H9 (cell line): ENCODE results near the gene SLC7A1. TPM values are rescaled to one million over a fixed set of nuclear protein-coding genes. Genes with fewer than 3 reads are reported as not detected.

Experiments
- DNase-seq: peaks from one replicate; pipeline ENCODE4 v3.0.0-alpha.2; 2017
- H2AFZ ChIP-seq: one replicate; pipeline ENCODE4 v1.6.1; 2013; ENCODE audit warnings: mild to moderate bottlenecking, low read length, control low read depth, moderate library complexity
- H2AK5ac ChIP-seq: 2 replicates; pipeline ENCODE4 v1.6.1; 2013; ENCODE audit warnings: low read length, control low read depth, mixed read lengths; ENCODE audit not compliant: insufficient read length
- H2BK120ac ChIP-seq: one replicate; pipeline ENCODE4 v1.6.1; 2013; ENCODE audit warnings: low read depth, mild to moderate bottlenecking, low read length, control low read depth, inconsistent platforms; ENCODE audit not compliant: poor library complexity, severe bottlenecking
- H2BK12ac ChIP-seq: 2 replicates; pipeline ENCODE4 v1.6.1; 2013; ENCODE audit warnings: low read length, control low read depth, mixed read lengths, low read depth; ENCODE audit not compliant: insufficient read length
- H2BK15ac ChIP-seq: 2 replicates; pipeline ENCODE4 v1.6.1; 2013; ENCODE audit warnings: low read depth, low read length, control low read depth
- H2BK20ac ChIP-seq: one replicate; pipeline ENCODE4 v1.6.1; 2013; ENCODE audit warnings: low read depth, mild to moderate bottlenecking, low read length, control low read depth, inconsistent platforms; ENCODE audit not compliant: poor library complexity, severe bottlenecking
- H2BK5ac ChIP-seq: 2 replicates; pipeline ENCODE4 v1.6.1; 2013; ENCODE audit warnings: low read length, control low read depth, mixed read lengths; ENCODE audit not compliant: insufficient read length
- H3K14ac ChIP-seq: 2 replicates; pipeline ENCODE4 v1.6.1; 2013; ENCODE audit warnings: low read length, control low read depth; ENCODE audit not compliant: insufficient read depth
- H3K18ac ChIP-seq: 2 replicates; pipeline ENCODE4 v1.6.1; 2013; ENCODE audit warnings: low read depth, mild to moderate bottlenecking, mixed read lengths, low read length, control low read depth; ENCODE audit not compliant: insufficient read length
- H3K23ac ChIP-seq: 2 replicates; pipeline ENCODE4 v1.6.1; 2013; ENCODE audit warnings: low read length, control low read depth, mixed read lengths, low read depth; ENCODE audit not compliant: insufficient read length
- H3K23me2 ChIP-seq: 2 replicates; pipeline ENCODE4 v1.6.1; 2013; ENCODE audit warnings: low read depth, mild to moderate bottlenecking, mixed read lengths, low read length, control low read depth; ENCODE audit not compliant: insufficient read length, poor library complexity, severe bottlenecking
- H3K27ac ChIP-seq: 2 replicates; pipeline ENCODE4 v1.5.1; 2013; ENCODE audit warnings: low read length, control low read depth, mixed read lengths, low read depth; ENCODE audit not compliant: insufficient read length
- H3K27me3 ChIP-seq: 2 replicates; pipeline ENCODE4 v1.6.1; 2013; ENCODE audit warnings: low read length, control low read depth, inconsistent platforms; ENCODE audit not compliant: insufficient read depth
- H3K4ac ChIP-seq: 2 replicates; pipeline ENCODE4 v1.6.1; 2013; ENCODE audit warnings: low read depth, mild to moderate bottlenecking, control low read depth, inconsistent platforms, low read length, moderate library complexity
- H3K4me1 ChIP-seq: 2 replicates; pipeline ENCODE4 v1.6.1; 2013; ENCODE audit warnings: low read length, control low read depth, inconsistent platforms; ENCODE audit not compliant: insufficient read depth
- H3K4me2 ChIP-seq: 2 replicates; pipeline ENCODE4 v1.6.1; 2013; ENCODE audit warnings: low read length, control low read depth, mixed read lengths; ENCODE audit not compliant: insufficient read length, insufficient read depth
- H3K56ac ChIP-seq: 2 replicates; pipeline ENCODE4 v1.6.1; 2013; ENCODE audit warnings: low read depth, mild to moderate bottlenecking, mixed read lengths, low read length, control low read depth; ENCODE audit not compliant: insufficient read length
- H3K79me1 ChIP-seq: 2 replicates; pipeline ENCODE4 v1.6.1; 2013; ENCODE audit warnings: low read depth, mild to moderate bottlenecking, moderate library complexity, low read length, control low read depth, inconsistent platforms; ENCODE audit not compliant: insufficient read depth, poor library complexity, severe bottlenecking
- H3K79me2 ChIP-seq: 2 replicates; pipeline ENCODE4 v1.6.1; 2013; ENCODE audit warnings: low read length, control low read depth, inconsistent platforms; ENCODE audit not compliant: insufficient read depth
- H3K9ac ChIP-seq: 2 replicates; pipeline ENCODE4 v1.6.1; 2013; ENCODE audit warnings: low read length, control low read depth, mixed read lengths; ENCODE audit not compliant: insufficient read length; ENCODE audit errors: extremely low read depth
- H3K9me3 ChIP-seq: one replicate; pipeline ENCODE4 v1.6.1; 2013; ENCODE audit warnings: low read depth, low read length, inconsistent platforms; ENCODE audit not compliant: control insufficient read depth
- H3T11ph ChIP-seq: one replicate; pipeline ENCODE4 v1.6.1; 2013; ENCODE audit warnings: mild to moderate bottlenecking, low read length, control low read depth, inconsistent platforms
- H4K20me1 ChIP-seq: one replicate; pipeline ENCODE4 v1.6.1; 2013; ENCODE audit not compliant: control insufficient read depth, insufficient read length, insufficient read depth
- H4K5ac ChIP-seq: 2 replicates; pipeline ENCODE4 v1.6.1; 2013; ENCODE audit warnings: low read depth, mild to moderate bottlenecking, mixed read lengths, low read length, control low read depth; ENCODE audit not compliant: insufficient read length
- H4K8ac ChIP-seq: replicated peaks from 2 replicates; pipeline ENCODE4 v1.6.1; 2013; ENCODE audit warnings: low read length, control low read depth, mixed read lengths, low read depth; ENCODE audit not compliant: insufficient read length
- H4K91ac ChIP-seq: 2 replicates; pipeline ENCODE4 v1.6.1; 2013; ENCODE audit warnings: low read depth, mild to moderate bottlenecking, moderate library complexity, mixed read lengths, low read length, control low read depth; ENCODE audit not compliant: insufficient read length
- H3K27ac Mint-ChIP-seq, 3 experiments: 2 replicates in 2 of 3; 3 replicates in 1 of 3; pipeline ENCODE4 v1.8.0; 2020 to 2021; ENCODE audit warnings: mixed read lengths in 3 of 3, mild to moderate bottlenecking in 1 of 3, moderate library complexity in 1 of 3
- H3K27me3 Mint-ChIP-seq: 2 replicates; pipeline ENCODE4 v1.8.0; 2021; ENCODE audit warnings: low read depth, mild to moderate bottlenecking, moderate library complexity, mixed read lengths
- H3K36me3 Mint-ChIP-seq, 3 experiments: 2 replicates in 2 of 3; 3 replicates in 1 of 3; pipeline ENCODE4 v1.8.0; 2020 to 2021; ENCODE audit warnings: low read depth in 3 of 3, mixed read lengths in 3 of 3; ENCODE audit not compliant: insufficient read depth in 1 of 3
- H3K4me1 Mint-ChIP-seq, 2 experiments: 2 replicates each; pipeline ENCODE4 v1.8.0; 2020; ENCODE audit warnings: mixed read lengths in 2 of 2
- H3K4me3 Mint-ChIP-seq, 2 experiments: 2 replicates in 1 of 2; 3 replicates in 1 of 2; pipeline ENCODE4 v1.8.0; 2020 to 2021; ENCODE audit warnings: mild to moderate bottlenecking in 2 of 2, mixed read lengths in 2 of 2, moderate library complexity in 1 of 2
- H3K9me3 Mint-ChIP-seq, 2 experiments: 2 replicates in 1 of 2; 3 replicates in 1 of 2; pipeline ENCODE4 v1.8.0; 2020; ENCODE audit warnings: mild to moderate bottlenecking in 2 of 2, mixed read lengths in 2 of 2, moderate library complexity in 1 of 2
- CTCF ChIP-seq: fragments of 200-600 bp; sonication (generic); conservative IDR thresholded peaks from 3 replicates; pipeline ENCODE4 v1.8.0; 2021; ENCODE audit warnings: antibody characterized with exemption, mild to moderate bottlenecking
- WGBS: extraction: QIAGEN DNeasy Blood & Tissue Kit; methylation state at CpG from one replicate; pipeline ENCODE4 v1.1.7; 2013; ENCODE audit warnings: missing lambda C conversion rate, low lambda C conversion rate, mixed read lengths; ENCODE audit not compliant: insufficient read length; ENCODE audit errors: extremely low coverage; 5-methylcytosine and 5-hydroxymethylcytosine counted together
- total RNA-seq: library from RNA; stranded (reverse); gene quantifications from 2 replicates; pipeline ENCODE4 v1.2.1, GENCODE V29; 2021

The SLC7A1 gene
- total RNA-seq, 1 experiment from 2014 or later: 109 TPM

DNA sequence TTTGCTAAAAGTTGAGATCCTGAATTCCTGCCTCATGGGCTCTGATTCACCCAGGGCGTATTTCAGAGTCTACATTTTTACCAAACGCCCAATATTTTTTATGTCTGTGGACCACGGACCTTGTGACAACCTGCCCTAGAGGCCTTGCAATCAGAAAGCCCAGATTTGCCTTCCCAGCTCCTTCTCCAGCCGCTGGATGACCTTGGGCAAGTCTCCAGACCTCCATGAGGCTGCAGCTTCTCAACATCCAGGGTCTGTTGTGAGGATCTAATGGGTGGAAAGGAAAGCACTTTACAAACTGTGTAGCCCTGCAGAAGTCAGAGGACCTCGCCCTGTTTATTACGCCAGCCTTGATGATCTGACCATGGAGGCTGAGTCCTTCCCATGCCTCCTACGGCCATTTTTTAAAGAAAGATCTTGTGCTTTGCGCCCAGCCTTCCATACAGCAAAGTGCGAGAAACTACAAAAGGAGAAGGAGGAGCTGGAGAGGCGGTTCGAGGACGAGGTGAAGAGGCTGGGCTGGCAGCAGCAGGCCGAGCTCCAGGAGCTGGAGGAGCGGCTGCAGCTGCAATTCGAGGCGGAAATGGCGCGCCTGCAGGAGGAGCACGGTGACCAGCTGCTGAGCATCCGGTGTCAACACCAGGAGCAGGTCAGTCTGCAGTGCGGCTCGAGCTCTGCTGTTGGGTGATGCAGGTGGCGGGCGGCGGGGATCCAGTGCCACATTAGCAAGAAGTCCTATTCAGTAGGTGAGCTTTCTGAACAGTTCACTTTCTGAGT lies 115.6 kb downstream of the SLC7A1 start:
- Histone ChIP-seq H3K27ac (no peak overlapping the region), H3K18ac (no peak overlapping the region), H4K8ac (no peak overlapping the region), H3K79me1 (no peaks in the 10 kb centered on the region), H3K27me3 (no peaks in the 10 kb centered on the region), H3K56ac (no peak overlapping the region), H3K4ac (no peak overlapping the region), H3K9ac (no peak overlapping the region), H4K20me1 (no peaks in the 10 kb centered on the region), H2AK5ac (no peak overlapping the region), H4K5ac (no peak overlapping the region), H2BK12ac (no peak overlapping the region), H3K23ac (no peak overlapping the region), H4K91ac (no peak overlapping the region), H3K14ac (no peak overlapping the region; the same call in 1 of the 2 replicates), H2BK5ac (no peak overlapping the region), H2BK20ac (no peak overlapping the region), H3K9me3 (no peaks in the 10 kb centered on the region), H3K23me2 (no peaks in the 10 kb centered on the region), H3K4me1 (peaks cover 5% of the 10 kb centered on the region; the same call in 1 of the 2 replicates), H3T11ph (no peak overlapping the region), H2BK120ac (no peak overlapping the region), H3K4me2 (no peak overlapping the region), H2BK15ac (no peak overlapping the region), H2AFZ (no peak overlapping the region), H3K79me2 (no peaks in the 10 kb centered on the region)
- H3K27ac Mint-ChIP-seq: peak overlapping the region in 1 of 3 experiments; percentile 9; a peak in 2 of 7 replicates
- no peaks in the 10 kb centered on the region for H3K27me3 Mint-ChIP-seq
- no CpG with 5 or more reads among the region's 25 CpGs for WGBS
- H3K36me3 Mint-ChIP-seq: no peaks in the 10 kb centered on the region; a peak in 1 of 7 replicates
- H3K4me1 Mint-ChIP-seq: peaks cover 20 to 22% of the 10 kb centered on the region in 2 experiments
- TF ChIP-seq CTCF: no peak
- no peak overlapping the region for H3K4me3 Mint-ChIP-seq
- no peaks in the 10 kb centered on the region for H3K9me3 Mint-ChIP-seq
- no peak for DNase-seq
